ENCODE results near the gene TXNDC11. TPM values are rescaled to one million over a fixed set of nuclear protein-coding genes. Genes with fewer than 3 reads are reported as not detected.
A peak's percentile ranks its signal among the peaks of the same experiment; 100 is the strongest.

Gene TXNDC11
- total RNA-seq, 3 donors from 2014 or later, result 38.6 to 53.7 (median 47.9) TPM

DNA sequence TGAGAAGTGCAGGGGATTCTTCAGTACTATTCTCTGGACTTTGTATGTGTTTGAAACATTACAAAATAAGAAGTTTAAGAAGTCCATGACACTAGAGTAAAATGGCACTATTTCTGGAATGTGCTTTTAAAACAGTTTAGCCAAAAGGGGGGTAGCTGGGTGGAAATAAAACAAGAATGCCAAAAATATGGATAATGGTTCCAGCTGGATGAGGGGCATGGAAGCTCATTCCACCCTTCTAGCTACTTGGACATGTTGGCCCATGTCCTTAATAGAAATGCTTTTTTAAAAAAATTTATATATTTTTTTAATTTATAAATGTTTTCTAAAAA lies 41.3 kb upstream of the TXNDC11 start:
- DNase-seq (ENCODE audit: low spot score in 2 of 2), result no peak
- no peaks in the 10 kb centered on the region for H3K36me3 ChIP-seq
- TF ChIP-seq, protein P1, sequence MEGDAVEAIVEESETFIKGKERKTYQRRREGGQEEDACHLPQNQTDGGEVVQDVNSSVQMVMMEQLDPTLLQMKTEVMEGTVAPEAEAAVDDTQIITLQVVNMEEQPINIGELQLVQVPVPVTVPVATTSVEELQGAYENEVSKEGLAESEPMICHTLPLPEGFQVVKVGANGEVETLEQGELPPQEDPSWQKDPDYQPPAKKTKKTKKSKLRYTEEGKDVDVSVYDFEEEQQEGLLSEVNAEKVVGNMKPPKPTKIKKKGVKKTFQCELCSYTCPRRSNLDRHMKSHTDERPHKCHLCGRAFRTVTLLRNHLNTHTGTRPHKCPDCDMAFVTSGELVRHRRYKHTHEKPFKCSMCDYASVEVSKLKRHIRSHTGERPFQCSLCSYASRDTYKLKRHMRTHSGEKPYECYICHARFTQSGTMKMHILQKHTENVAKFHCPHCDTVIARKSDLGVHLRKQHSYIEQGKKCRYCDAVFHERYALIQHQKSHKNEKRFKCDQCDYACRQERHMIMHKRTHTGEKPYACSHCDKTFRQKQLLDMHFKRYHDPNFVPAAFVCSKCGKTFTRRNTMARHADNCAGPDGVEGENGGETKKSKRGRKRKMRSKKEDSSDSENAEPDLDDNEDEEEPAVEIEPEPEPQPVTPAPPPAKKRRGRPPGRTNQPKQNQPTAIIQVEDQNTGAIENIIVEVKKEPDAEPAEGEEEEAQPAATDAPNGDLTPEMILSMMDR (IDR thresholded peaks at IDR 0.05), result no peak
- TF ChIP-seq POLR2A (IDR thresholded peaks at IDR 0.05) (no peak), POLR2AphosphoS5 (IDR thresholded peaks at IDR 0.05) (no peak)
- peak overlapping the region in 1 of 3 donors; percentile 54 for H3K4me3 ChIP-seq
- H3K9me3 ChIP-seq, result no peaks in the 10 kb centered on the region
- intact Hi-C loops (cut with DNase I; ENCODE audit: low total_unique reads), result no loop called here
- H3K4me1 ChIP-seq, result peaks cover 6% of the 10 kb centered on the region in 2 donors
- peak overlapping the region; percentile 94 to 96 for H3K27ac ChIP-seq
- H3K27me3 ChIP-seq, result no peaks in the 10 kb centered on the region

DNA sequence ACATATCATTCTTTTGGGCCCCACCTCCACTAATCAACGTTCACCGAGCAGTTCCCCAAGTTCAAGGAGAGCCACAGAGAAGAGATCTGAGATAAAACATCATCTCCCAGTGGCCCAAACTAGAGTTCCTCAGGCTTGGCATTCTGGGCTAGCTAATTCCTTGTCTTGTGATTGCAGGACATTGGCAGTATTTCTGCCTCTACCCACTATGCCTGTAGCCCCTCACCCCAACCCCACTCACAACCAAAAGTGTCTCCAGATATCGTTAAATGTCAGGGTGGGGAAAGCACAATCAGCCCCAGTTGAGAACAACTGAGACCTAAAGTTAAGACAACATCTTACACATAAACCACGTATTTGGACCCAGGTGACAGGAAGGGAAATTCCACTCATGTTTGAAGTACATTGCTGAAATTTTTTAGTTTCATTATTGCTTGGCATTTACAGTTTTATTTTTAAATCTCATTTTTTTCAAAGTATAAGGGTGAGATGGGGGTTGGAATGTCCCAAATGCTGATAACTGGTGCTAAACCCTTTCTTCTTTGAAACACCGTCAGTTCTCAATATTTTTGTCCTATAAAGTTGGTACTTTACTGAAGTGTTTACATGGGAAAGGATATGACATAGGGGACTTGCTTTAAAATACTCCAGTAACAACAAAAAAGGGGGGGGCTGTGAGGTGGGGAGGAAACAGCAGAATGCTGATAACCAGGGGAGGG lies 40.8 kb upstream of the TXNDC11 start:
- no peaks in the 10 kb centered on the region for H3K9me3 ChIP-seq
- H3K4me1 ChIP-seq, result peaks cover 6% of the 10 kb centered on the region in 2 donors
- H3K27me3 ChIP-seq, result no peaks in the 10 kb centered on the region
- TF ChIP-seq POLR2A (IDR thresholded peaks at IDR 0.05), result no peak
- no peak for TF ChIP-seq POLR2AphosphoS5 (IDR thresholded peaks at IDR 0.05)
- TF ChIP-seq, protein P1 (IDR thresholded peaks at IDR 0.05), result no peak
- H3K27ac ChIP-seq, result peak overlapping the region; percentile 94 to 96
- peak overlapping the region in 2 of 3 donors; percentile 29 to 54 for H3K4me3 ChIP-seq
- H3K36me3 ChIP-seq, result no peaks in the 10 kb centered on the region
- intact Hi-C loops (cut with DNase I; ENCODE audit: low total_unique reads), result no loop called here
- DNase-seq (ENCODE audit: low spot score in 2 of 2), result no peak

DNA sequence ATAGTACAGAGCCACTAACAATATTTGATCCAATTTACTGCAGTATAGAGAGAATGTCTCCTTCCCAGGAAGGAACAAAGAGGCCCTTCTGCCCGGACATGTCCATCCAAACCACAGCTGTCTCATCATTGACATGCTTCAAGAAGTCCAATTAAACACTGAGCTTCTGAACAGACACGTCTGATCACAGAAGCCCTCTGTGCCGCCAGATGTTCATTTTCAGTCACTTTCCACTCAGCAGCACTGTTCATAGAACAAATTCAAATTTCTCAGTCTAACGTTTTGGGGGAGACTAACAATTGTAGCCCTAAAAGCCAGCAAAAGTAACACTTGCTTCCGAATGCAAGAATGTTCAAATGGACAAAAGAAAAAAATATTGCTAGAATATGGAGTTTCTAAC lies 39.1 kb upstream of the TXNDC11 start:
- no peak for TF ChIP-seq POLR2AphosphoS5 (IDR thresholded peaks at IDR 0.05)
- TF ChIP-seq, protein P1 (IDR thresholded peaks at IDR 0.05), result no peak
- TF ChIP-seq POLR2A (IDR thresholded peaks at IDR 0.05), result no peak
- H3K9me3 ChIP-seq, result no peaks in the 10 kb centered on the region
- no peak for DNase-seq (ENCODE audit: low spot score in 2 of 2)
- peak overlapping the region; percentile 94 to 96 for H3K27ac ChIP-seq
- H3K36me3 ChIP-seq, result no peaks in the 10 kb centered on the region
- peaks cover 6% of the 10 kb centered on the region in 2 donors for H3K4me1 ChIP-seq
- intact Hi-C loops (cut with DNase I; ENCODE audit: low total_unique reads), result no loop called here
- H3K4me3 ChIP-seq, result peak overlapping the region in 1 of 3 donors; percentile 11
- no peaks in the 10 kb centered on the region for H3K27me3 ChIP-seq

DNA sequence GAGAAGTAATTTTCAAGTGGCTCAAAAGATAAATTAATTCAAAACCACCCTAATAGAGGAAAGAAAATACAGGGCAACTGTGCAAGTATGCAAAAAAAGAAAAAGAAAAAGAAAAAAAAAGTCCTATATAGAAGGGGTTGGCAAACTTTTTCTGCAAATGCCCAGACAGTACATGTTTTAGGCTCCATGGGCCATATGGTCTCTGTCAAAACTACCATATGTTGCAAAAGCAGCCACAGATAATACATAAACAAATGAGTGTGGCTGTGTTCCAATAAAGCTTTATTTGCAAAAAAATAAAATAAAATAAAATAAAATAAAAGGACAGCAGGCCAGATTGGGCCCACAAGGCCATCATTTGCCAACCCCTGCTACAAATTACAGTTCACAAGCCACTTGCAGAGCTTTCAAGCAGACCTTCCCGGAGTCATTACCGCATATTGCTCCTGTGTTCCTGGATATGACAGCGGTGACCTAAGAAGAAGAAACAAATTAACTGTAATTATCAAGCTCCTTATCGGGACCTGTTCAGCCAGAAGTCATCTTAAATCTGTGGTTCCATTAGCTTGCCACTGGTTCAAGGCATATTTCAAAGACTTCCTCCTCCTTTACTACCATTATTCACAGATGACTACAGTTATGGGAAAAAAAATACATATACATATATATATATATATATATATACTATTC lies 38.5 kb upstream of the TXNDC11 start:
- Histone ChIP-seq H3K27ac (peak overlapping the region in 1 of 2 donors; percentile 96), H3K36me3 (no peaks in the 10 kb centered on the region), H3K27me3 (no peaks in the 10 kb centered on the region), H3K9me3 (no peaks in the 10 kb centered on the region), H3K4me3 (no peak overlapping the region), H3K4me1 (peaks cover 6% of the 10 kb centered on the region in 2 donors)
- intact Hi-C loops (cut with DNase I; ENCODE audit: low total_unique reads), result no loop called here
- DNase-seq (ENCODE audit: low spot score in 2 of 2), result no peak
- TF ChIP-seq POLR2AphosphoS5 (IDR thresholded peaks at IDR 0.05) (no peak), POLR2A (IDR thresholded peaks at IDR 0.05) (no peak)
- TF ChIP-seq, protein P1 (IDR thresholded peaks at IDR 0.05), result no peak

DNA sequence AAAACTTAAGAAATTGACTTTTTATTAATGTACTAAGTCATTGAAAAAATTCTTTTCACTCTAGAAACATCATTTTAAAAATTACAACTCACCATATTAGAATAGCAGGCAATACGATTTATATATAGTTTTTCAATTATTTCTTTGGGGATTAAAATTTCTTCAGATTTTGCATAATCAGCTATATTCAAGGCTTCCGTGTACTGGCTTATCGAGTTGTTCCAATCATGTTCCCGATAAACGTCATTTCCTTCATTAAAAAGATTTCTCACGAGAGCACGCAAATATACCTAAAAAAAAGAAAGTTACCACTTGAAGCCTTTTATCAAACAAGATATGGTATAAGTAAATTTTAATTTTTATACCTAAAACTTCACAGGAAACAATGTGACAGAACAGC lies 36.4 kb upstream of the TXNDC11 start:
- H3K36me3 ChIP-seq, result peaks cover 9% of the 10 kb centered on the region

More for the DNA sequence above, 36.4 kb upstream of the TXNDC11 start:
- TF ChIP-seq, protein P1 (IDR thresholded peaks at IDR 0.05), result no peak
- TF ChIP-seq POLR2A (IDR thresholded peaks at IDR 0.05), result no peak
- TF ChIP-seq POLR2AphosphoS5 (IDR thresholded peaks at IDR 0.05), result no peak
- no peak overlapping the region for H3K27ac ChIP-seq
- H3K27me3 ChIP-seq, result no peaks in the 10 kb centered on the region
- no peak overlapping the region for H3K4me3 ChIP-seq
- H3K4me1 ChIP-seq, result peaks cover 6% of the 10 kb centered on the region in 2 donors
- no peak for DNase-seq (ENCODE audit: low spot score in 2 of 2)
- intact Hi-C loops (cut with DNase I; ENCODE audit: low total_unique reads), result no loop called here
- no peaks in the 10 kb centered on the region for H3K9me3 ChIP-seq

Data from breast epithelium (tissue), 4 donors.